ENCODE data around the gene NUDC.
"Not testable (repeated sequence)": the region's sequence is repeated elsewhere in the genome, so short reads cannot be mapped to it uniquely, and the experiment has no call there.

NUDC gene

GRCh38 chr1:26911399-26912146 is 10.0 kb upstream of the NUDC start:
- no peak overlapping the region for H3K4me3 ChIP-seq (ENCODE audit: low read depth, low read length)

GRCh38 chr1:26912147-26912490 is 9.4 kb upstream of the NUDC start:
- no peak overlapping the region for H3K4me3 ChIP-seq (ENCODE audit: low read depth, low read length)

GRCh38 chr1:26913389-26913753 is 8.2 kb upstream of the NUDC start:
- no peak overlapping the region for H3K4me3 ChIP-seq (ENCODE audit: low read depth, low read length)

- no peak within 1 kb of the TSS for H3K4me3 ChIP-seq (ENCODE audit: low read depth, low read length)
Measured at GRCh38 chr1:26913754-26914619, 7.6 kb upstream of the NUDC start, which contains the start of gene NR0B2. Gene NR0B2, minus strand, starts transcription at chr1:26913975. Its CDS starts 35 bp downstream, at chr1:26913940.

- H3K4me3 ChIP-seq (ENCODE audit: low read depth, low read length), result no peak overlapping the region
Measured at GRCh38 chr1:26915204-26915842, 6.2 kb upstream of the NUDC start.

- H3K4me3 ChIP-seq (ENCODE audit: low read depth, low read length), result peak overlapping the region; percentile 93
Measured at GRCh38 chr1:26921126-26921539, 410 bp upstream of the NUDC start.

- H3K4me3 ChIP-seq (ENCODE audit: low read depth, low read length), result peak overlapping the region; percentile 93
Measured at GRCh38 chr1:26922431-26922729, 837 bp downstream of the NUDC start.

GRCh38 chr1:26922901-26923300 is 1.4 kb downstream of the NUDC start:
- no peak overlapping the region for H3K4me3 ChIP-seq (ENCODE audit: low read depth, low read length)

- no peak overlapping the region for H3K4me3 ChIP-seq (ENCODE audit: low read depth, low read length)
Measured at GRCh38 chr1:26923711-26924110, 2.2 kb downstream of the NUDC start.

- H3K4me3 ChIP-seq (ENCODE audit: low read depth, low read length), result no peak overlapping the region
Measured at GRCh38 chr1:26932531-26932930, 11.0 kb downstream of the NUDC start.

- no peak overlapping the region for H3K4me3 ChIP-seq (ENCODE audit: low read depth, low read length)
Measured at GRCh38 chr1:26936823-26937222, 15.3 kb downstream of the NUDC start.

- H3K4me3 ChIP-seq (ENCODE audit: low read depth, low read length), result no peak overlapping the region
Measured at GRCh38 chr1:26938004-26938658, 16.6 kb downstream of the NUDC start.

GRCh38 chr1:26938659-26939025 is 17.1 kb downstream of the NUDC start:
- no peak overlapping the region for H3K4me3 ChIP-seq (ENCODE audit: low read depth, low read length)

GRCh38 chr1:26941311-26941710 is 19.8 kb downstream of the NUDC start:
- H3K4me3 ChIP-seq (ENCODE audit: low read depth, low read length), result no peak overlapping the region

- no peak overlapping the region for H3K4me3 ChIP-seq (ENCODE audit: low read depth, low read length)
Measured at GRCh38 chr1:26942656-26943055, 21.1 kb downstream of the NUDC start.

GRCh38 chr1:26945138-26945537 is 23.6 kb downstream of the NUDC start:
- H3K4me3 ChIP-seq (ENCODE audit: low read depth, low read length), result no peak overlapping the region

- H3K4me3 ChIP-seq (ENCODE audit: low read depth, low read length), result no peak overlapping the region
Measured at GRCh38 chr1:26945728-26946127, 24.2 kb downstream of the NUDC start.

- H3K4me3 ChIP-seq (ENCODE audit: low read depth, low read length), result no peak overlapping the region
Measured at GRCh38 chr1:26946270-26946669, 24.7 kb downstream of the NUDC start.

GRCh38 chr1:26948725-26949057 is 27.1 kb downstream of the NUDC start:
- not testable (repeated sequence) for H3K4me3 ChIP-seq (ENCODE audit: low read depth, low read length)

- no peak overlapping the region for H3K4me3 ChIP-seq (ENCODE audit: low read depth, low read length)
Measured at GRCh38 chr1:26949266-26949925, 27.9 kb downstream of the NUDC start.

- no peak overlapping the region for H3K4me3 ChIP-seq (ENCODE audit: low read depth, low read length)
Measured at GRCh38 chr1:26949926-26950319, 28.4 kb downstream of the NUDC start.
